Osteoblast (primary cell): ENCODE results near the gene DIS3L2. TPM values are rescaled to one million over a fixed set of nuclear protein-coding genes. Genes with fewer than 3 reads are reported as not detected.

Experiments used
- DNase-seq: peaks from one replicate; pipeline ENCODE4 v3.0.0; 2011; ENCODE audit warnings: low spot score, mixed read lengths; ENCODE audit not compliant: insufficient read length; ENCODE audit errors: missing footprints
- H2AFZ ChIP-seq: 2 replicates; pipeline ENCODE4 v1.6.0; 2011; ENCODE audit warnings: mild to moderate bottlenecking, low read length
- H3K27ac ChIP-seq: 2 replicates; pipeline ENCODE4 v1.5.1; 2011; ENCODE audit warnings: mild to moderate bottlenecking, low read depth, low read length, moderate library complexity
- H3K27me3 ChIP-seq: 2 replicates; pipeline ENCODE4 v1.6.0; 2012; ENCODE audit warnings: mild to moderate bottlenecking, control low read depth, inconsistent platforms, low read length, moderate library complexity; ENCODE audit not compliant: insufficient read depth
- H3K36me3 ChIP-seq: 2 replicates; pipeline ENCODE4 v1.5.1; 2011; ENCODE audit warnings: mild to moderate bottlenecking, low read length, control low read depth, moderate library complexity; ENCODE audit not compliant: insufficient read depth
- H3K4me1 ChIP-seq: 2 replicates; pipeline ENCODE4 v1.5.1; 2011; ENCODE audit warnings: mild to moderate bottlenecking, low read length, control low read depth, moderate library complexity; ENCODE audit not compliant: insufficient read depth
- H3K4me2 ChIP-seq: 2 replicates; pipeline ENCODE4 v1.6.0; 2011; ENCODE audit warnings: mild to moderate bottlenecking, low read length; ENCODE audit not compliant: insufficient read depth
- H3K4me3 ChIP-seq: fragments of 200-600 bp; sonication (generic); 3 replicates; pipeline ENCODE4 v1.5.1; 2012; ENCODE audit warnings: mild to moderate bottlenecking, low read length, inconsistent platforms; ENCODE audit not compliant: insufficient read depth
- H3K79me2 ChIP-seq: 2 replicates; pipeline ENCODE4 v1.6.0; 2012; ENCODE audit warnings: mild to moderate bottlenecking, low read length, control low read depth, inconsistent platforms; ENCODE audit not compliant: insufficient read depth
- H3K9me3 ChIP-seq: 2 replicates; pipeline ENCODE4 v1.5.1; 2011; ENCODE audit warnings: low read depth, low read length, control low read depth
- H4K20me1 ChIP-seq: 2 replicates; pipeline ENCODE4 v1.6.0; 2012; ENCODE audit warnings: mild to moderate bottlenecking, low read length, control low read depth; ENCODE audit not compliant: insufficient read depth
- total RNA-seq: library from RNA; depleted of rRNA; stranded (reverse); fragments of >200 nt; gene quantifications from 2 replicates; pipeline ENCODE4 v1.2.3, GENCODE V29; 2012
- TF ChIP-seq, protein P1 (sequence below): IDR thresholded peaks from 2 replicates; pipeline ENCODE4 v1.5.1; 2011; ENCODE audit warnings: mild to moderate bottlenecking, low read depth, low read length, moderate library complexity; ENCODE audit errors: extremely low read depth

DIS3L2 gene
- total RNA-seq, 1 donor: 28.2 TPM

DNA sequence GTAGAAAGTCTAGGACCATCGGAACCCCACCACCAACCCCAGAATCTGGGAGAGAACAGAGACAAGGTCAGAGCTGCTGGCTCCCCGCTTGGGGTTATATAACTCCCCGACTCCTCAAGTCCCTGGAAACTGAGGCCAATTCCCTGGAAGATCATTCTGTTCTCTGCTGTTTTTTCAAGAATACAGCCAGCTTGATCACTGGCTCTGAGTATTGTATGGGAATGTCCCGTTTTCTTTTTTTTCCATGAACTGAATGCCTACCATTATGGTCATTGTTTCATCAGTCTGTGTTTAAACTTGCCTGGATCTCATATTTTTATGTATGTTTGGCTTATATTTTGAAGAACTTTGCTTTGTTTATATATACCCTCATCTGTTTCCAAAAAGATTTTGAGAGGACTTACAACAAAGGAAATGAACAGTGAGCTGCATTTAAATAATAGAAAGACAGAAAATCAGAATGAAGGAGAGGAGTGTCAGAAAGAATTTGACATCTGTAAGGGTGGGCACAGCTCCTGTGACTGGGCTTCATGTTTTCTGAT is 327.0 kb downstream of the DIS3L2 start:
- H2AFZ ChIP-seq: no peak overlapping the region
- DNase-seq: no peak
- peaks cover 20% of the 10 kb centered on the region for H4K20me1 ChIP-seq
- H3K79me2 ChIP-seq: no peaks in the 10 kb centered on the region
- no peaks in the 10 kb centered on the region for H3K9me3 ChIP-seq
- H3K27ac ChIP-seq: no peak overlapping the region
- no peak overlapping the region for H3K4me2 ChIP-seq
- H3K4me1 ChIP-seq: no peaks in the 10 kb centered on the region
- TF ChIP-seq, protein P1, sequence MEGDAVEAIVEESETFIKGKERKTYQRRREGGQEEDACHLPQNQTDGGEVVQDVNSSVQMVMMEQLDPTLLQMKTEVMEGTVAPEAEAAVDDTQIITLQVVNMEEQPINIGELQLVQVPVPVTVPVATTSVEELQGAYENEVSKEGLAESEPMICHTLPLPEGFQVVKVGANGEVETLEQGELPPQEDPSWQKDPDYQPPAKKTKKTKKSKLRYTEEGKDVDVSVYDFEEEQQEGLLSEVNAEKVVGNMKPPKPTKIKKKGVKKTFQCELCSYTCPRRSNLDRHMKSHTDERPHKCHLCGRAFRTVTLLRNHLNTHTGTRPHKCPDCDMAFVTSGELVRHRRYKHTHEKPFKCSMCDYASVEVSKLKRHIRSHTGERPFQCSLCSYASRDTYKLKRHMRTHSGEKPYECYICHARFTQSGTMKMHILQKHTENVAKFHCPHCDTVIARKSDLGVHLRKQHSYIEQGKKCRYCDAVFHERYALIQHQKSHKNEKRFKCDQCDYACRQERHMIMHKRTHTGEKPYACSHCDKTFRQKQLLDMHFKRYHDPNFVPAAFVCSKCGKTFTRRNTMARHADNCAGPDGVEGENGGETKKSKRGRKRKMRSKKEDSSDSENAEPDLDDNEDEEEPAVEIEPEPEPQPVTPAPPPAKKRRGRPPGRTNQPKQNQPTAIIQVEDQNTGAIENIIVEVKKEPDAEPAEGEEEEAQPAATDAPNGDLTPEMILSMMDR: no peak
- H3K27me3 ChIP-seq: no peaks in the 10 kb centered on the region
- no peak overlapping the region for H3K4me3 ChIP-seq
- no peaks in the 10 kb centered on the region for H3K36me3 ChIP-seq

DNA sequence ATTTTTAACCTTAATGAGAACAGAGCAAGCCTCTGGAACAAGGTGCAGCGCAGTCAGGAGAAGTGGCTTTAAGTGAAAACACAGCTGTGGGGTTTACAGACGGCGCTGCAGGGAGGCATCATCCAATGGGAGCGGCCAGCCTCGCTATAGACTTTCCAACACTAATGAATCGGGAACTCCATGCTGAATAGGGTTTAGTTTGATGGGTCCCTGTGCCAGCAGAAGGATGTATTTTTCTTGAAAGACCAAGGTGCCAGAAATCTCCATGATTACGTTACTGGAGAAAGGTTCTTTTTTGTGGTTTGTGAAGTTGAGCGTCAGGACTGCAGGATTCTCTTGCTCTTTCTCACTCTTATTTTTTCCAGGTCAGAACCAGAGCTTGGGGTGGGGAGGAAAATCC is 329.2 kb downstream of the DIS3L2 start:
- no peaks in the 10 kb centered on the region for H3K36me3 ChIP-seq
- no peak overlapping the region for H3K4me2 ChIP-seq
- no peaks in the 10 kb centered on the region for H3K79me2 ChIP-seq
- no peak overlapping the region for H3K4me3 ChIP-seq
- no peaks in the 10 kb centered on the region for H3K4me1 ChIP-seq
- no peaks in the 10 kb centered on the region for H3K27me3 ChIP-seq
- H3K27ac ChIP-seq: no peak overlapping the region
- H4K20me1 ChIP-seq: peaks cover 24% of the 10 kb centered on the region
- no peak overlapping the region for H2AFZ ChIP-seq
- no peaks in the 10 kb centered on the region for H3K9me3 ChIP-seq
- no peak for DNase-seq
- TF ChIP-seq, protein P1: no peak

DNA sequence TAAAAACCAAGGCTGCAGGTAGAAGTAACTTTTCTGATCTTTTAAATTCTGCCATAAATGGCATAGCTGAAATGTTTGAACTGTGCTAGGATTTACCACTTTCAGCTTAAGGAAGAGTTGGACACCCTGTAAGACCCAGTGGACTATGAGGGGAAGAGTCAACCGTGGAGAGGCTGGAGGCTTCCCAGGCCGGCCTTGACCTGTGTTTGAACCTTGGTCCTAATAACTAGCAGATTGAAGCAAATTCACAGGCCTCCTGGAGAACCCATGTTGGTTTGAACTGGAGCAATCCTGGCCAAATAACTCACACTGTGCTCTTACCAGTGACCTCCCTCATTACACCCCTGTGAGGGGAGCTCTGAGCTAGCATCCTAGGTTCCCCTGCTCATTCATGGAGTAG is 329.8 kb downstream of the DIS3L2 start:
- H3K27ac ChIP-seq: no peak overlapping the region

DNA sequence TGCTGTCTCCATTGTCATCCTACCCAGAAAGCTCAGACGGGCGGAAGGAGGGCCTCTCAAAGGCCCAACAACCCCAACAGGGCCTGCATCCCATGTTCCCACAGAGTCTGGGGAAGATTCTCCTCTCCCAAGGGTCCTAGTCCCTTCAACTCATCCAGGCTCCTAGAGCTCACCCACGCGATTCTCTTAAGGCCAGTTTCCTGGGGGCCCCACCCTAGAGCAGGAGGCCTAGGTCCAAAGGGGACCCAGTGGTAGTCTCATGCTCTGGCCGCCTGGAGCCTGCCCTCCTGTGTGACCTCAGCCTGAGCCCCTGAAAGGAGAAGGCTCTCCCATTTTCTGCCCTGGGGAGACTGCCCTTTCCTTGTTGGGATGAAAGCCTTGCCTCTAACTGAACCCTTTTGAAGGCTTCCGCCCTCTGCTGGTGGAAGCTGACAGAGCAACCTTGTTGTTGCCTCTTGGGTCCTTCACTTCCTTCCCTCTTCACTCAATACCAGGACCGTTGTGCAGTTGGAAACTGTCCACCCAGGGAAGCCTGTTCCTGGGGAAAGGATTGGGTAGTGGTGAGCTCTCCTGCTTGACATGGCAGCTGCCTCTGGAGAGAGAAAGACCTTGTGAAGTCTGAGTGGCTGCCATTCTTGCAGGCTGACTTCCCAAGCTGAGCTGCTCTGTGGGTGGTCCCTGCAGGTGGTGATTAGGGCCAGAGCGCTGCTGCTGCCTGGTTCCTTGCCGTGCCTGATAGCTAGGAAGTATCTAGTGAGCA is 331.1 kb downstream of the DIS3L2 start:
- DNase-seq: peak; percentile 72
- no peak overlapping the region for H3K4me2 ChIP-seq
- H2AFZ ChIP-seq: no peak overlapping the region
- H3K4me1 ChIP-seq: no peaks in the 10 kb centered on the region
- H3K36me3 ChIP-seq: no peaks in the 10 kb centered on the region
- TF ChIP-seq, protein P1: peak; percentile 85
- no peaks in the 10 kb centered on the region for H3K27me3 ChIP-seq
- H3K79me2 ChIP-seq: no peaks in the 10 kb centered on the region
- peaks cover 22% of the 10 kb centered on the region for H4K20me1 ChIP-seq
- no peak overlapping the region for H3K4me3 ChIP-seq
- no peak overlapping the region for H3K27ac ChIP-seq
- H3K9me3 ChIP-seq: no peaks in the 10 kb centered on the region

More for the DNA sequence above, 329.8 kb downstream of the DIS3L2 start:
- H3K4me2 ChIP-seq: no peak overlapping the region
- no peaks in the 10 kb centered on the region for H3K4me1 ChIP-seq
- no peaks in the 10 kb centered on the region for H3K27me3 ChIP-seq
- no peak overlapping the region for H3K4me3 ChIP-seq
- H3K36me3 ChIP-seq: no peaks in the 10 kb centered on the region
- no peak for DNase-seq
- H3K9me3 ChIP-seq: no peaks in the 10 kb centered on the region
- no peak overlapping the region for H2AFZ ChIP-seq
- TF ChIP-seq, protein P1: no peak
- H3K79me2 ChIP-seq: no peaks in the 10 kb centered on the region
- H4K20me1 ChIP-seq: peaks cover 22% of the 10 kb centered on the region
